ENCODE results near the gene DHX57.

DHX57 gene

GRCh38 chr2:38905251-38905650 is 29.5 kb upstream of the DHX57 start:
- TF ChIP-seq POLR2AphosphoS5 (IDR thresholded peaks at IDR 0.05; ENCODE audit: low read depth) = no peak
- TF ChIP-seq SPI1 (IDR thresholded peaks at IDR 0.05; ENCODE audit: borderline replicate concordance, low read depth) = no peak
- TF ChIP-seq GABPA (IDR thresholded peaks at IDR 0.05; ENCODE audit: low read depth) = no peak
- TF ChIP-seq REST (IDR thresholded peaks at IDR 0.05; ENCODE audit: insufficient replicate concordance, low read depth) = no peak
- TF ChIP-seq CTCF (IDR thresholded peaks at IDR 0.05; ENCODE audit: insufficient read depth, low read length) = no peak
- no peak for DNase-seq (ENCODE audit: low read depth in 1 of 2, low spot score in 1 of 2)
- Histone ChIP-seq H3K27ac (replicated peaks) (no peak overlapping the region), H3K27me3 (ENCODE audit: insufficient read depth, poor library complexity, severe bottlenecking) (no peaks in the 10 kb centered on the region), H3K4me3 (replicated peaks; ENCODE audit: insufficient read depth, low read length) (no peak overlapping the region)

GRCh38 chr2:38900726-38901125 is 25.0 kb upstream of the DHX57 start:
- Histone ChIP-seq H3K27ac (replicated peaks) (no peak overlapping the region), H3K4me3 (replicated peaks; ENCODE audit: insufficient read depth, low read length) (no peak overlapping the region), H3K27me3 (ENCODE audit: insufficient read depth, poor library complexity, severe bottlenecking) (no peaks in the 10 kb centered on the region)
- no peak for DNase-seq (ENCODE audit: low read depth in 1 of 2, low spot score in 1 of 2)
- TF ChIP-seq GABPA (IDR thresholded peaks at IDR 0.05; ENCODE audit: low read depth) = no peak

GRCh38 chr2:38898256-38898655 is 22.5 kb upstream of the DHX57 start:
- Histone ChIP-seq H3K4me3 (replicated peaks; ENCODE audit: insufficient read depth, low read length) (no peak overlapping the region), H3K27me3 (ENCODE audit: insufficient read depth, poor library complexity, severe bottlenecking) (no peaks in the 10 kb centered on the region), H3K27ac (replicated peaks) (no peak overlapping the region)
- DNase-seq (ENCODE audit: low read depth in 1 of 2, low spot score in 1 of 2) = no peak
- TF ChIP-seq POLR2AphosphoS5 (IDR thresholded peaks at IDR 0.05; ENCODE audit: low read depth) (no peak), REST (IDR thresholded peaks at IDR 0.05; ENCODE audit: insufficient replicate concordance, low read depth) (no peak), GABPA (IDR thresholded peaks at IDR 0.05; ENCODE audit: low read depth) (no peak), SPI1 (IDR thresholded peaks at IDR 0.05; ENCODE audit: borderline replicate concordance, low read depth) (no peak), CTCF (IDR thresholded peaks at IDR 0.05; ENCODE audit: insufficient read depth, low read length) (no peak)

- TF ChIP-seq POLR2AphosphoS5 (IDR thresholded peaks at IDR 0.05; ENCODE audit: low read depth) (no peak), SPI1 (IDR thresholded peaks at IDR 0.05; ENCODE audit: borderline replicate concordance, low read depth) (peak; percentile 34; the same call in 1 of the 2 replicates), REST (IDR thresholded peaks at IDR 0.05; ENCODE audit: insufficient replicate concordance, low read depth) (no peak), CTCF (IDR thresholded peaks at IDR 0.05; ENCODE audit: insufficient read depth, low read length) (no peak), GABPA (IDR thresholded peaks at IDR 0.05; ENCODE audit: low read depth) (no peak)
- Histone ChIP-seq H3K27me3 (ENCODE audit: insufficient read depth, poor library complexity, severe bottlenecking) (no peaks in the 10 kb centered on the region), H3K27ac (replicated peaks) (no peak overlapping the region), H3K4me3 (replicated peaks; ENCODE audit: insufficient read depth, low read length) (no peak overlapping the region)
- DNase-seq (ENCODE audit: low read depth in 1 of 2, low spot score in 1 of 2) = no peak
These were observed 17.1 kb upstream of the DHX57 start for GRCh38 chr2:38892819-38893218.

All from HL-60 (cell line).